ENCODE data around the gene WFDC8. TPM values are rescaled to one million over a fixed set of nuclear protein-coding genes. Genes with fewer than 3 reads are reported as not detected.

Gene WFDC8
- total and polyA plus RNA-seq, 10 donors = not detected

DNA sequence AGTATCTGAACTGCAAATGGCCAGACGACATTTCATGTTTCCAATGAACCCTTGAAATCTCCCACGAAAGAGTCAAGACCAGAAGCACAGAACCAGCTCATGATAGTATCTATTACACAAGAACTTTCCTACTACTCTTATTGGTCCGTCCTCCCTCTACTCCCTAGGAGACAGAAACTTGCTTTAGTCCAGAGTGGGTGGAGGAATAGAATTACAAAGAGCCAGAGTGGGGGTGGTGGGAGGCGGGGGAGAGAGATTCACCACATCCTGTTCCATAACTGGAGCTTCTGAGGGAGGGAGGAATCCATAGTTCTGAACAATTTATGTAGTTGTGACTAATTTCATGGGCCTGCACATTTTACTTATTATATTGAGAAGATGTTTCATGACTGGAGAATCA is 32.0 kb upstream of the WFDC8 start:
- Histone ChIP-seq H3K4me3 (no peak overlapping the region), H3K27ac (peak overlapping the region in 2 of 8 donors; percentile 28 to 34), H3K9me3 (peaks cover 0 to 15% (median 10%) of the 10 kb centered on the region in 8 donors), H3K27me3 (replicated peaks in 1 of 7) (peaks cover 0 to 18% (median 0%) of the 10 kb centered on the region in 7 donors), H3K36me3 (no peaks in the 10 kb centered on the region), H3K4me1 (no peaks in the 10 kb centered on the region)
- intact Hi-C loops (cut with DNase I; ENCODE audit: low total_unique reads) = no loop called here
- DNase-seq = no peak
- no peak for TF ChIP-seq POLR2AphosphoS5 (IDR thresholded peaks at IDR 0.05)
- no peak for TF ChIP-seq POLR2A (IDR thresholded peaks at IDR 0.05)
- TF ChIP-seq, protein P1, sequence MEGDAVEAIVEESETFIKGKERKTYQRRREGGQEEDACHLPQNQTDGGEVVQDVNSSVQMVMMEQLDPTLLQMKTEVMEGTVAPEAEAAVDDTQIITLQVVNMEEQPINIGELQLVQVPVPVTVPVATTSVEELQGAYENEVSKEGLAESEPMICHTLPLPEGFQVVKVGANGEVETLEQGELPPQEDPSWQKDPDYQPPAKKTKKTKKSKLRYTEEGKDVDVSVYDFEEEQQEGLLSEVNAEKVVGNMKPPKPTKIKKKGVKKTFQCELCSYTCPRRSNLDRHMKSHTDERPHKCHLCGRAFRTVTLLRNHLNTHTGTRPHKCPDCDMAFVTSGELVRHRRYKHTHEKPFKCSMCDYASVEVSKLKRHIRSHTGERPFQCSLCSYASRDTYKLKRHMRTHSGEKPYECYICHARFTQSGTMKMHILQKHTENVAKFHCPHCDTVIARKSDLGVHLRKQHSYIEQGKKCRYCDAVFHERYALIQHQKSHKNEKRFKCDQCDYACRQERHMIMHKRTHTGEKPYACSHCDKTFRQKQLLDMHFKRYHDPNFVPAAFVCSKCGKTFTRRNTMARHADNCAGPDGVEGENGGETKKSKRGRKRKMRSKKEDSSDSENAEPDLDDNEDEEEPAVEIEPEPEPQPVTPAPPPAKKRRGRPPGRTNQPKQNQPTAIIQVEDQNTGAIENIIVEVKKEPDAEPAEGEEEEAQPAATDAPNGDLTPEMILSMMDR (IDR thresholded peaks at IDR 0.05 in 8 of 11, conservative IDR thresholded peaks at IDR 0.05 in 3 of 11) = no peak
- 47 to 67% (median 62%) methylated on average over 4 of the region's 4 CpGs for WGBS, 5 donors

DNA sequence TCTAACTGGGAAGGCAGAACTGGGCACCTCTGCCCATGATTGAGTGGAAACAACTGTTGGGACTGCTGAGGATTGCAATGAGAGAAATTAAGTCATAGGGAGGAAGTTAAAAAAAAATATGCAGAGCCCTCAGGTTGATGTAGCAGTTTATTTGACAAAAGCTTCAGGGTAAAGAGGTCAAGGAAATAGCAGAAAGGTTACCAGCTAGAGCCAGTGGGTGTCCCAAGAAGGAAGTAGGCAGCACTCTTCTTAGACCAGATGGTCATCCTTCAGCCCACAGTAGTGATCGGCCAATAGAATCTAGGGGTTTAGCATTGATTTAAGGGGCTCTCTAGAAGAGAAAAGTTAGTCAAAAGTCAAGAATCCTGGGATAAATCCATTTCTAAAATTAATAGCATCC is 28.7 kb upstream of the WFDC8 start:
- DNase-seq = no peak
- Histone ChIP-seq H3K4me1 (no peaks in the 10 kb centered on the region), H3K27ac (no peak overlapping the region), H3K27me3 (replicated peaks in 1 of 7) (peaks cover 0 to 29% (median 0%) of the 10 kb centered on the region in 7 donors), H3K9me3 (peaks cover 0 to 28% (median 21%) of the 10 kb centered on the region in 8 donors), H3K4me3 (no peak overlapping the region), H3K36me3 (no peaks in the 10 kb centered on the region)
- intact Hi-C loops (cut with DNase I; ENCODE audit: low total_unique reads) = no loop called here
- WGBS, 5 donors = 83 to 100% (median 89%) methylated on average over 1 of the region's 1 CpG
- TF ChIP-seq, protein P1 (IDR thresholded peaks at IDR 0.05 in 8 of 11, conservative IDR thresholded peaks at IDR 0.05 in 3 of 11) = no peak
- TF ChIP-seq POLR2A (IDR thresholded peaks at IDR 0.05) (no peak), POLR2AphosphoS5 (IDR thresholded peaks at IDR 0.05) (no peak)

DNA sequence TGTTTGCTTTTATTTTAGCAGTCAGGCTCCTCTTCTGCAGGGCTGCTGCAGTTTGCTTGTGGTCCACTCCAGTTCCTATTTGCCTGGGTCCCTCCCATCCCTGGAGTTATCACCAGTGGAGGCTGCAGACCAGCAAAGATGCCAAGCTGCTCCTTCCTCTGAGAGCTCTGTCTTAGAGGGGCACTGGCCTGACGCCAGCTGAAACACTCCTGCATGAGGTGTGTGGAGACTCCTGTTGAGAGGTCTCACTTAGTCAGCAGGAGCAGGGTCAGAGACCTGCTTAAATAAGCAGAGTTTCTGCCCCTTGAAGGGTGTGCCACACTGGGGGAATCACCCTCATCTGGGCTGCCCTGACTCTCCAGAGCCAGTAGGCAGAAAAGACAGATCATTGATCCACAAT is 16.2 kb upstream of the WFDC8 start:
- H3K9me3 ChIP-seq = no peaks in the 10 kb centered on the region
- no peaks in the 10 kb centered on the region for H3K36me3 ChIP-seq
- no peaks in the 10 kb centered on the region for H3K4me1 ChIP-seq
- TF ChIP-seq, protein P1 (IDR thresholded peaks at IDR 0.05 in 8 of 11, conservative IDR thresholded peaks at IDR 0.05 in 3 of 11) = no peak
- TF ChIP-seq POLR2A (IDR thresholded peaks at IDR 0.05) = no peak
- TF ChIP-seq POLR2AphosphoS5 (IDR thresholded peaks at IDR 0.05) = no peak
- no peak overlapping the region for H3K4me3 ChIP-seq
- intact Hi-C loops (cut with DNase I; ENCODE audit: low total_unique reads) = loop anchor here (10.0 kb wide), 1 partner anchor 180 kb away; no protein-coding TSS in a partner anchor
- WGBS, 5 donors = 0 to 81% (median 32%) methylated on average over 1 of the region's 1 CpG
- no peak for DNase-seq
- H3K27ac ChIP-seq = no peak overlapping the region
- H3K27me3 ChIP-seq (replicated peaks in 1 of 7) = peaks cover 0 to 49% (median 0%) of the 10 kb centered on the region in 7 donors

DNA sequence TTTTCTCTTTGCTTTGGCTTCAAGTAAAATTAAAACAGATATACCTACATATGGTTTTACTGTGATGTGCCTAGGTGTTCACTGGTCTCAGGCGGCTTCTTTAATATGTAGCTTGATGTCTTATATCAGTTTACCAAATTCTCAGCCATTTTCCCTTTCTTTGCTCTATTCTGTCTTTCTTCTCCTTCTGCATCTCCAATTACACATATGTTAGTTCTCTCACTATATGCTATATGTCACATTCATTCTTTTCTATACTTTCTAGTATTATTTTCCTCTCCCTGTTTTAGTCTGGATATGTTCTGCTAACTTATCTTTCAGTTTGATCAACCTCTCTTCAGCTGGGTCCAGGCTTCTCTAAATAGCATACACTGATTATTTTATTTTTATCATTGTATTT is 14.4 kb upstream of the WFDC8 start:
- Histone ChIP-seq H3K36me3 (no peaks in the 10 kb centered on the region), H3K4me1 (no peaks in the 10 kb centered on the region), H3K9me3 (no peaks in the 10 kb centered on the region), H3K4me3 (no peak overlapping the region), H3K27ac (no peak overlapping the region), H3K27me3 (replicated peaks in 1 of 7) (peaks cover 0 to 35% (median 0%) of the 10 kb centered on the region in 7 donors)
- TF ChIP-seq POLR2AphosphoS5 (IDR thresholded peaks at IDR 0.05) (no peak), POLR2A (IDR thresholded peaks at IDR 0.05) (no peak)
- TF ChIP-seq, protein P1 (IDR thresholded peaks at IDR 0.05 in 8 of 11, conservative IDR thresholded peaks at IDR 0.05 in 3 of 11) = no peak
- 0 to 97% (median 45%) methylated on average over 1 of the region's 1 CpG for WGBS, 5 donors
- intact Hi-C loops (cut with DNase I; ENCODE audit: low total_unique reads) = loop anchor here (10.0 kb wide), 1 partner anchor 181 kb away; no protein-coding TSS in a partner anchor
- DNase-seq = no peak

All from spleen (tissue), 11 donors.